Cardiac fibroblast (primary cell): Measurements from ENCODE around the gene ALPK3.

ENCODE experiments used
- DNase-seq, 2 donors: peaks; one replicate each; pipeline versions ENCODE4 v3.0.0 to v3.0.0-alpha.2; 2010; ENCODE audit warnings: low read depth in 2 of 2
- H3K4me3 ChIP-seq, 2 donors: replicated peaks in 1 of 2; 1 replicate in 1 of 2; 2 replicates in 1 of 2; pipeline ENCODE4 v1.5.1; 2011; ENCODE audit warnings: low read depth in 2 of 2, low read length in 2 of 2, mild to moderate bottlenecking in 2 of 2, moderate library complexity in 1 of 2
- TF ChIP-seq, protein P1 (sequence below): IDR thresholded peaks from one replicate; pipeline ENCODE4 v1.5.1; 2011; ENCODE audit warnings: low read depth, mild to moderate bottlenecking, low read length, inconsistent platforms

ALPK3 gene

DNA sequence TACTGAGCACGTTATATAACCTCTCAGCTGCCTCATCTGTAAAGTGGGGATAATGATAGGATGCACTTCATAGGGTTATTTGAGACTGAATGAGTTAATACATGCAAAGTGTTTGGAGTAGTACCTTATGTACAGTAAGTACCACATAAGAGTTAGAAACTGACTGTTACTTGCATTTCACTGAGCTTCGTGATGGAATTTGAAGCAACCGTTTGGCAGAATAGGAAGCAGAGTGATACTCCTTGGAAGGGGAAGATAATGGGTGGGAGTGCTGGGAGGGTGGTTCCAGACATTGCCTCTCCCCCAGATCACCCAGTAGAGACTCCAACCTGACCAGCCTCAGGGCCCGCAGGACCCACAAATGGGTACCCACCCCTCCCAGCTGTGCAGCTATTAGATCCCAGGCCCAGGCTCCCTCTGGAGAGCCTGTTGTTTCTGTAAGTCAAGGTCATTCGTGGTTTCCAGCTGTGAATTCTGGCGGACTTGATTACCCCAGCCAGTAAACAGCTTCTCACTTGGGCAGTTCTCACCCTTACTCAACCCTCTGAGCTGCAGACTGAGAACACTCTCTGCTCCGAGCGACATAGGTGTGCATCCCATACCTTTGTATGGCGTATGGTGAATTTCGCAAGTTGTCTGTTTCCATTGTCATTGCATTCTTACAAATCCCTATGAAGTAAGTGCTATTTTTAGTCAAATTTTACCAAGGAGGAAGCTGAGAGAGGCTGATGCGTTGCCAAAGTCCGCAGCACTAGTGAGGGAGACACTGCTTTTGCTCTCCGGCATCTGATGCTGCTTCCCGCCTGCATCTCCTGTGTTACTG lies 11.1 kb downstream of the ALPK3 start:
- TF ChIP-seq, protein P1, sequence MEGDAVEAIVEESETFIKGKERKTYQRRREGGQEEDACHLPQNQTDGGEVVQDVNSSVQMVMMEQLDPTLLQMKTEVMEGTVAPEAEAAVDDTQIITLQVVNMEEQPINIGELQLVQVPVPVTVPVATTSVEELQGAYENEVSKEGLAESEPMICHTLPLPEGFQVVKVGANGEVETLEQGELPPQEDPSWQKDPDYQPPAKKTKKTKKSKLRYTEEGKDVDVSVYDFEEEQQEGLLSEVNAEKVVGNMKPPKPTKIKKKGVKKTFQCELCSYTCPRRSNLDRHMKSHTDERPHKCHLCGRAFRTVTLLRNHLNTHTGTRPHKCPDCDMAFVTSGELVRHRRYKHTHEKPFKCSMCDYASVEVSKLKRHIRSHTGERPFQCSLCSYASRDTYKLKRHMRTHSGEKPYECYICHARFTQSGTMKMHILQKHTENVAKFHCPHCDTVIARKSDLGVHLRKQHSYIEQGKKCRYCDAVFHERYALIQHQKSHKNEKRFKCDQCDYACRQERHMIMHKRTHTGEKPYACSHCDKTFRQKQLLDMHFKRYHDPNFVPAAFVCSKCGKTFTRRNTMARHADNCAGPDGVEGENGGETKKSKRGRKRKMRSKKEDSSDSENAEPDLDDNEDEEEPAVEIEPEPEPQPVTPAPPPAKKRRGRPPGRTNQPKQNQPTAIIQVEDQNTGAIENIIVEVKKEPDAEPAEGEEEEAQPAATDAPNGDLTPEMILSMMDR: no peak
- peak in 1 of 2 donors; percentile 35 for DNase-seq
- H3K4me3 ChIP-seq: no peak overlapping the region

DNA sequence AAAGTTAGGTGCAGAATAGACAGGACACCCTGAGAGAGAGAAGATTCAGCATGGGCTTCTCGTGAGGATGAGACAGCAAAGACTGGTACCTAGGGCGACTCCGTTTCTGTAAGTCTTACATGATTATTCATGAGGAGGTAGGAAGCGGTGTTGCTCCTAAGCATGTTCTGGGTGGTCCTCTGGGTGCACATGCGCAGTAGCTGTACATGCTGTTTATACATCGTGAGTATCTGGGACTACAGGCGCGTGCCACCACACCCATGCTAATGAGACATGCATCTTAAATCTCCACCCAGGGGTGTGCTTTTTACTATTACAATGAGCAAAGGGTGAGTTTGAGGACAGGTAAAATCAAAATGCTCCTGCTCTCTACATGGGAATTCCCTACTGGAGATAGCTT lies 12.3 kb downstream of the ALPK3 start:
- no peak for DNase-seq
- TF ChIP-seq, protein P1: no peak
- H3K4me3 ChIP-seq: no peak overlapping the region

DNA sequence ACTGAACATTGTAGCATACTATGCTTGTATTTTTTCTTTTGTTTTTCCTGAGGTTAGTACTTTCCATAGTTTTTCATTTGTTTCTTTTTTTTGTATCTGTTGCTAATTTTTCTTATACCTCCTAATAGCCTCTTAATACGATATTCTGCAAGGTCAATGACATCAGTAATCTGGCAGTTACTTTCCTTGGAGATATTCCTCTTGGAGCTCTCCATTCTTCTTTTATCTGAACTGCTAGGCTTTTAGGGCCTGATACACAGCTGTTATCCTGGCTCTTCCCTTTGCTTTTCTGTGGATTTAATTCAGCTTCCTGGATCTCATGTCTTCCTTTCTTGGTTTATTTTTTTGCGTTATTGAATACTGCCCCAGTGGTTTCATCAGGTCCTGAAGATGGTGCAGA lies 12.9 kb downstream of the ALPK3 start:
- H3K4me3 ChIP-seq: no peak overlapping the region
- no peak for DNase-seq
- TF ChIP-seq, protein P1: no peak

GRCh38 chr15:84831028-84831427 lies 13.9 kb downstream of the ALPK3 start:
- no peak for DNase-seq
- TF ChIP-seq, protein P1: no peak
- H3K4me3 ChIP-seq: no peak overlapping the region

GRCh38 chr15:84831613-84832012 lies 14.5 kb downstream of the ALPK3 start:
- TF ChIP-seq, protein P1: no peak
- no peak for DNase-seq

DNA sequence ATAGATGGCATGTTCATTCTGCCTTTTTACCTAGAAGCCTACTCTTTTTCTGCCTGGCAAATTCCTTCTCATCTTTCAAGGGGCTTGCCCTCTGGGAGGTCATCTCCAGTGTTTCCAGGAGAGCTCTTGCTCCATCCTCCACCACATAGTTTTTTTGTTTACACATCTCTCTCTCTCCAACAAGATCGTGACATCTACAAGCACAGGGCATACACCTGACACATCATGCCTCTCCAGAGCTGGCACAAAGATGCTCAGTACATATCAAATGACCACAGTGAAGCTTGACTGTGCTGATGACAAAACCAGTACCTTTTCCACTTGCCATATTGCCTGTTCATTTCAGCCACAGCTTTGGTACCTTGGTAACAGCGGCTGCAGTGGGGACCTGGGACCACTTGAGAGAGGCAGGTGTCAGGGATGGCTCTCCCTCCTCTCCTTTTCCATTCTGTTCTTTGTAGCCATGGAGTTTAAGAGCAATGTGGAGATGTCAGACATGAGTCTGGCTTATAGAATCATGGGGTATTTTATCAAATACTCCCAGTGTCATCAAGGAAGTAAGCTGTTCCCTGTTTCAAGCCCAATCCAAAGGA lies 15.4 kb downstream of the ALPK3 start:
- no peak overlapping the region for H3K4me3 ChIP-seq
- TF ChIP-seq, protein P1: no peak
- DNase-seq: no peak

More at GRCh38 chr15:84831613-84832012, 14.5 kb downstream of the ALPK3 start:
- H3K4me3 ChIP-seq: no peak overlapping the region
